ENCODE results near the gene AP3B1.
"Not testable (repeated sequence)": the region's sequence is repeated elsewhere in the genome, so short reads cannot be mapped to it uniquely, and the experiment has no call there.

AP3B1 gene

DNA sequence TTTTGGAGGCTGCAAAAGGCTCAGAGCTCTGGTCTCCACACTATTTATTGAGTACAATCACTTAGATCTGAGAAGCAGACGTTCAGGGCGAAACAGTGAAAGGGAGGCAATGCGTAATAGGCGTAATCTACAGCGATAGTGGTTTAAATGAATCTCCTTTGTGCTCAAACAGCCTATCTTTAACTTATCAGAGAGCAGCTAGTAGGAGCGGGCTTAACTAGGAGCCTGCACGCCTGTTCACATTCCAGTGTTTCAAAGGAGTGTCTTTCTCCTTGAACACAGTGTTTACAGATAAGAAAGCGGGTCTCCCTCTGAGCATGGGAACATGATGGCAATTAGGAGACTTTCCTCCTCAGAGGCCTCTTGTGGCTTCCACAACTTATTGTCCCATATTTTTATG, 49.4 kb downstream of the AP3B1 start:
- no peak for DNase-seq (ENCODE audit: low read depth, low spot score)

DNA sequence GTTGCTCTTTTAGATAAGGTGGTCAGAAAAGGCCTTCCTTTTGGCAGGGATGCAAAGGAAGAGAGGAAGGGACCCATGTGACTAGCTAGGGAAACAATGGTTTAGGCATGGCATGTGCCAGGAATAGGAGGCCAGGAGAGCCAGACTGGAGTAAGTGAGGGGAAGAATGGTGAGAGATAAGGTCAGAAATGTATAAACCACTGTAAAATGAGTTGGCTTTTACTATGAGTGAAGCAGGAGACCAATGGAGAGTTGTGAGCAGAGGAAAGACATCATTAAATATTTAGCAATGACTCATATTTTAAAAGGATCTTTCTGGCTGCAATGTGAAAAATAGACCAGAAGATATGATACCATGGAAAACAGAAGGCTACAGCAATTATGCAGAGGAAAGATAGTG, 50.9 kb downstream of the AP3B1 start:
- DNase-seq (ENCODE audit: low read depth, low spot score), result peak; percentile 45

DNA sequence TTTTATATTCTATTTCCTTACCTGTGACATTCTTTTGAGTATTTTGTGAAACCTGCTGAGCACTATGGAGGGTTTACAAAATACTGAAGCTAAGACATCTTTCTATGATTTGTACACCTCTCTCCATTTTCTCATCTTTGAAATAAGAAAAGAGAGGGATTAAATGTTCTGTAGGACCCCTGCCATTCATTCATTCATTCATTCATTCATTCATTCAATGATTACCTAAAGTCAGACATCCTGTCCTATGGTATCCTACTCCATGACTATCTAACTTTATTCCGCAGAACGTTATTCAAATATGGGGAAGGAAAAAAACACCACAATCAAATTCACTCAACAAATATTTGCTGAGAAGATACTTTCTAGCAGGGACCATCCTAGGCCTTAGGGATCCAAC, 51.4 kb downstream of the AP3B1 start:
- DNase-seq (ENCODE audit: low read depth, low spot score), result no peak

DNA sequence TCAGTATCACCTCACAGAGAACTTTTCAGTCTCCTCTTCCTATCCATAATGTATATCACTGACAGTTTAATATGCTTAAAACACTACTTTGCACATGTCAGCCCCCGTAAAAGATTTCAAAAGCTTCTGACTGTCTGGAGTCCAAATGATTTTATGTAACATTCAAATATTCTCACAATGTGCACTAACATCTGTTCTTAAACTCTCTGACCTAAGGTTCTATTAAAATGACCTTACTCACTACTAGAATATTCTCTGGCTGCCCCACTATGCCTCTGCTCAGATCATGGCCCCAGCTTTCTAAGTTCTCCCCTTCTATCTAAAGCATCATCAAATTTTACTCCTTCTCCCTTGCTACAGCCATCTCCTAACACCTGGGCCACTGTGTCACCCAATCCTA, 52.5 kb downstream of the AP3B1 start:
- DNase-seq (ENCODE audit: low read depth, low spot score), result no peak

DNA sequence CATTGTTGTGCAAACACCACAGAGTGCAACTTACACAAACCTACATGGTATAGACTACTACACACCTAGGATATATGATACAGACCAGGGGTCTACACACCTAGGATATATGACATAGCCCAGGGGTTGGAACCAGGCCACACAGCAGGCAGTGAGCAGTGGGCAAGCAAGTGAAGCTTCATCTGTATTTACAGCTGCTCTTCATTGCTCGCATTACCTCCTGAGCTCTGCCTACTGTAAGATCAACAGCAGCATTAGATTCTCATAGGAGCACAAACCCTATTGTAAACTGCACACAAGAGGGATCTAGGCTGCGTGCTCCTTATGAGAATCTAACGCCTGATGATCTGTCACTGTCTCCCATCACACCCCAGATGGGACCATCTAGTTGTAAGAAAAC, 56.6 kb downstream of the AP3B1 start:
- DNase-seq (ENCODE audit: low read depth, low spot score), result no peak

DNA sequence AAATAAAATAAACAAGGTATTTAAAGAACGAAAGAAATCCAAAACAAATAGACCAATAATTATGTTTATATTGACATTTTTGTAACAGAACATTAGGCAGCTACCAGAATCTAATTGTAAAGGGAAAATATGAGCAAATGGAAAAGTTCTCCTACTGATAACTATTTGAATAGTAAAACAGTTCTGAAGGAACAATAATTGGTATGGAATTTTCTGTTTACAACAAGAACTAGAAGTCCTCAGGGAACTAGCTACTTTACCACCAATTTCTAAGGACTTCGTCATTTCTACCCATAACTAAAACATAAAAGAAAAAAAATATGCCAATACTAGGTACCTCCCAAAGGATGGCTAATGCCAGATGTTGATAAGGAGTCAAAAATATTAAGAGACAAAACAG, 58.5 kb downstream of the AP3B1 start:
- DNase-seq (ENCODE audit: low read depth, low spot score), result no peak

DNA sequence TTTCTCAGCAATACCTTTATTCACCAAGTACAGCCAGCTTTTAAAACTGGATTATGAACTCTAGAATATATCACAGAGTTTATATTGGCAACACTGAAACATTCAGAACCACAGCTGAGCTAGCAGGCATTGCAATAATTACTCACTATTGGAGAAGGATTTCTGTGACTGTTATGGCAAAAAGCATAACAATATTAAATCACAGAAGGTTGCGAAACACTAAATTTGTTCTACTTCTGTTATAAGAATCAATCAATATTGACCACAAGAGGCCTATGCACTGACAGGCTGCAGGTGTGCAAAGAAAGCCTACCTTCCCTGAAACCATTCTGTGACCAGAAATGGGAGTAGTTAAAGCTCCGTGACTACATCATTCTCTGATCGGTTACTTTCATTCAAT, 59.2 kb downstream of the AP3B1 start:
- no peak for DNase-seq (ENCODE audit: low read depth, low spot score)

DNA sequence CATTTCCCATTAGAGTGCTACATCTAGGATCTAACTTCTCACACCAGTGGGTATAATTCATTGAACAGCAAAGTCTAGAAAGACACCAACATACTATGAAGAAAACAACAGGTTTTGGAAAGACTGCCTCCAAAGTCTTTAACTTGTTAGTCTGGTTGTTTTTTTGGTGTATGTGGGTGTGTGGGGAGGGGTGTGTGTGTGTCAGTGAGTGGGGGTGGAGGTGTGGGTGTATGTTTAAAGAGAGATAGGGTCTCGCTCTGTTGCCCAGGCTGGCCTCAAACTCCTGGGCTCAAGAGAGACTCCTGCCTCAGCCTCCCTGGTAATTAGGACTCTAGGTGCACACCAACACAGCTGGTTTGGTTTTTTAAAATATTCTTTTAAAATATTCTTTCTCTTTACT, 59.7 kb downstream of the AP3B1 start:
- DNase-seq (ENCODE audit: low read depth, low spot score), result no peak

DNA sequence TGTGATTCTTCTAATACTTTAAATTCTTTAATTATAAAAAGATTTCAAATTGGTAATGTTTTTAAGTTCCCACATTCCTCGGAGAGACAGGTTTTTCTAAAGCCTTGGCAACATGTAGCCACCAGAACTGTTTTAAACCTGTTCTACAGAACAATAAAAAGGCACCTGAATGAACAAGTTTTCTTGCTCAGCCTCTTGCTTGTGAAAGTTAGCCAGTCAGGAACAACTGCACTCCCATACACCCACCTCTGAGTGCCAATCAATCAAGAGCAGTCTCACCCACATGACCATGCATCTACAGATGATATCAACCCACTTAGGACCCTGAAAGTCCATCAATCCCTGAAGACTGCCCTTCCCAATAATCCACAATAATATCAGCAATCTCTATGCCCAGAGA, 62.3 kb downstream of the AP3B1 start:
- DNase-seq (ENCODE audit: low read depth, low spot score), result no peak

DNA sequence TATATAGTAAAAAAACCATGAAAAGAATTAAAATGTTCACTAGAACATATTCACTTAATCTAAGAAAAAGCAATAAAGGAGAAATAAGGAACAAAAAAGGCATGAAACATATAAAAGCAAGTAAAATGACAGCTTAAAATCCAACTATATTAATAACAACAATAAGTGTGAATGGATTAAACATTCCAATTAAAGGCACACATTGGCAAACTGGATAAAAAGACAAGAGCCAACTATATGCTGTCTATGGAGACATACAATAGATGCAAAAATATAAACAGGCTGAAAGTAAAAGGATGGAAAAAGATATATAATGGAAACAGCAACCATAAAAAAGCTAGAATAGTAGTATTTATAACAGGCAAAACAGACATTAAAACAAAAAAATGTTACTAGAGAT, 70.1 kb downstream of the AP3B1 start:
- DNase-seq (ENCODE audit: low read depth, low spot score), result no peak

DNA sequence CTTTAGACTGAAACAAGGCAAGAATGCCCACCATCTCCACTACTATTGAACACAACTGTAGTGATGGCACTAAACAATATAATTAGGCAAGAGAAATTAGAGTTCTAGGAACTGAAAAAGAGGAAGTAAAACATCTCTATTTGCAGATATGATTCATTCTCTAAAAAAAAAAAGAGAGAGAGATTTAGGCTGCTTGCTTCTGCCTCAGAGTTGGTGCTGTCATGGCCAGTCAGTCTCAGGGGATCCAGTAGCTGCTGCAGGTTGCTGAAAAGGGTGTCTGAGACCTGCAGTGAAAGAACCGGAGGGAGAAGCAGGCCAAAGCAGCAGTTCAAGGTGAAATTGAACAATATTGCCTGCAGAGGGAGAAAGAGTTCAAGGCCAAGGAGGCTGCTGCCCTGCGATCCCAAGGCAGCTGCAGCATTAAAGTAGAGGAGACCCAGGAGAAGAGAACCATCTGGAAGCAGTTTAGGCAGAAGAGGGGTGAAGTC, 72.5 kb downstream of the AP3B1 start:
- no peak for DNase-seq (ENCODE audit: low read depth, low spot score)

DNA sequence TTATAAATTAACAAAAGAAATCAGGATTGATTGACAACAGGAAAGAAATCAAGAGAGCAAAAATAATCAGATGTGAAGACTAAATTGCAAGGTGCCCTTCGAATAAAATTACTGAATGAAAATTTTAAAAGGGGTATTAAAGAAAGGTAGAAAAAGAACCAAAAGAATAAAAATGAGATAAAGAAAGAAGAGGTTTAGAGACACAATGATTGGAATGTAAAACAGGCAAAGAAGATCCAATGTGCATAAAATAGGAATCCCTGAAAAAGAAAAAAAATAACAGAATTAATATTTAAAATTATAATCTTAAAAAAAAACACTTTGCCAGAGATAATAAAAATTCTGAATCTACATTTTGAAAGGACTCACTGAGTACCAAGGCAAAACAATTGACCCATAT, 73.0 kb downstream of the AP3B1 start:
- DNase-seq (ENCODE audit: low read depth, low spot score), result no peak

DNA sequence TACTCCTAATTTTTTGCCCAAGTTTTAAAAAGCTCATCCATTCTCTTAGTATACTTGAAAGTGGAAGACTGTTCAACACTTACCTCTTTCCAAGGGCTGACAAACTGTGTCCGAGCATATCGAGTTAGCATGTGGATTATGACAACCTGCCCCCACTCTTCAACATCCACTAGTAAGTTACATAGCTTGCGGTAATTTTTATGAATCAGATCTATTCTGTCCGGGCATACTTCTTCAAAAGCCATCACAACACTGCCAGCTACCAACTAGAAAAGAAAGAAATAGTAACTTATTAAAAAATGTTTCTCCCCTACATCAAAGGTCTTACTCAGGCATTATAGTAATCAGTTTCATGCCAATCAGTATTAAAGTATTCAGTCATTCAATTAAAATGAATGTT, 78.5 kb downstream of the AP3B1 start:
- no peak for DNase-seq (ENCODE audit: low read depth, low spot score)

DNA sequence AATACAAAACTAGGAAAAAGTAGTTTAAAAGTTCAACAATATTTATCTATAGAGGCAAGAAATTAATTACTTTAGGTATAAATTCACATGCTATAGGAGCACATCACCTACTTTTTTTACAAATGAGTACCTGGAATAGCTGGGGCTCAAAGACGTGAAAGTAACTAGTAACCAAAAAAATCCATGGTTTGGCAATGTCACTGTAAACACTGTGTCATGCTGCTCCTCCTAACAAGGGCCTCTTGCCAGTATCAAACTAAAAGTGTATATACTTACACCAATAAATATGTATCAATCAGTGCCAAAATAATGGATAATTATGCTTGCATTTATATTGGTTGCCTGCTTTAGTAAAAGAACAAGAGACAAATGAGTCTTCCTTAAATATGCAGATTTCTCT, 78.9 kb downstream of the AP3B1 start:
- no peak for DNase-seq (ENCODE audit: low read depth, low spot score)

DNA sequence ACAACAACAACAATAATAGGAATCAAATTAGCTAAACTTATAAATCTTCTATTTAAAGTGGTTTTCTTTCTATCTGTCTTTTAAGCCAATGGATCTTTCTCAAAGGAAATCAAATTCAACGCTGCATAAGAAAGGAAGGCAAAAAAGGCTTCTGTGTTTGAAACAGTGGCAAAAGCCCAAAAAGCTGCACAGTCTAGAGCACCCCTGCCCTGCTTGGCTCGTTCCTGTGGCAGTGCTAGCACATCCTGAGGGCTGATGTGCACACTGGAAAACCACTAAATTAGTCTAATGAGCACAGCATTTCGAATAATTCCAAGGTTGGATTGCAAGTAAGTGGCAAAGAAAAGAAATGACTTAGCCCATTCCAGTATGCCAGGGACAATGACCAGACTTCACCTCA, 80.7 kb downstream of the AP3B1 start:
- DNase-seq (ENCODE audit: low read depth, low spot score), result peak; percentile 19

DNA sequence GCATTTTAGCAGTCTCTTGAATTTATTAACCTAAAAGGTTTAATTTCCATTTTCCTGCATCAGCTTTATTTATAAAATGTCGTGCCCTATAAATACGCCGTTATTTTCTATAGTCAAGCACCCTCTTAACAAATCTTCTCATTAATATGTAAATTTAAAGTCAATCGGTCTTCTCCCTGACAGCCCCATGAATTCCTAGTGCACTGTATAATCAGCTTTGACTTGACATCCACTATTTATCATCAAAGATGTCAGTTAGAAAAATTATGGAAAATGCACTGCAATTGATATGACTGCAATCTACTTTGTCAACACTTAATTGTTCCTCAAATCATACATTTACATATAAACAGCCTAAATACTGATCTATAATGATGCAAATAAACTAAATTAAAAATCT, 83.4 kb downstream of the AP3B1 start:
- DNase-seq (ENCODE audit: low read depth, low spot score), result no peak

DNA sequence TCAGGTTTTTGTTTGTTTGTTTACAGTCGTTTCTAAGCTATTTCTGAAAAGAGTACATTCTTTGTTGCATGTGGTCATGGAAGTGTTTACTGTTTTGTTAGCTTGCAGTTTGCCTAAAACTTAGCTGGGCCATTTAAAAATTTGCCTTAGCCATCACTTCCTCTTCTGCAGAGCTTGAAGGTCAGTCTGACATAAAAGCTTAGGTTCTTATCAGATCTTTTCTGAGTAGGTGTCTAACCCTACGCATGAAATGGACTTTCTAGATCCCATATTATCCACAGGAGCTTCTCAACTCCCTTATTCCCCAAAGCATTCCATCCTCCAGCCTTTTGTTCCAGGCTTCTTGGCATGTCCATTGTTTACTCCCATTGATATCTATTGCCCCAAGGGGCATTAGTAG, 90.3 kb downstream of the AP3B1 start:
- DNase-seq (ENCODE audit: low read depth, low spot score), result no peak

DNA sequence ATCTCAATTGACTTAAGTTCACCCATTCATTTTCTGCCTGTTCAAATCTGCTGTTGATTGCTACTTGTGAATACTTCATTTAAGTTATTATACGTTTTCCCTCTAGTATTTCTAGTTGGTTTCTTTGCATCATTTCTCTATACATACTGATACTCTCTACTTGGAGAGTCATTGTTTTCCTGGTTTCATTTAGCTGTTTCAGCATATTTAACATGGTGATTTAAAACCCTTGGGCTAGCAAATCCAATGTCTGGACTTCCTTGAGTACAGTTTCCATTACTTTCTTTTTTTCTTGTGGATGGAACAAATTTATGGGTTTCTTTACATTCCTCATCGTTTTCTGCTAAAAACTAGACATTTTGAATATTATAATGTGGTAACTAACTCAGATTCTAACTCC, 90.7 kb downstream of the AP3B1 start:
- DNase-seq (ENCODE audit: low read depth, low spot score), result no peak

DNA sequence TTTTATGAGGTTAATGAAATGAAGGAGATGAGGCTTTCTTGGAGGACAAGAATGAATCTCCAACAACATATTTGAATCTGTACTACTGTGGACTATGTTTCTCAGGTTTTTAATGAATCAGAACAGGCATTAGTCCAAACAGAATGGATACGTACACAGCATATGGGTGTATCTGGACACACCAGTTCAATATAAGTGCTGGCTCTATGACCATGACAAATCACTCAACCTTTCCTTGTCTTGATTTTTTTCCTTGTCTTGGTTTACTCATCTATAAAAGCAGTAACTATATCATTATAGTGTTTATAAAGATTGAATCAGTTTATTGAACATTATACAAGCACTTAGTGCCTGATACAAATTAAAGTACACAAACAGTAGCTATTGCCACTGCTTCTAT, 104.1 kb downstream of the AP3B1 start:
- DNase-seq (ENCODE audit: low read depth, low spot score), result no peak

DNA sequence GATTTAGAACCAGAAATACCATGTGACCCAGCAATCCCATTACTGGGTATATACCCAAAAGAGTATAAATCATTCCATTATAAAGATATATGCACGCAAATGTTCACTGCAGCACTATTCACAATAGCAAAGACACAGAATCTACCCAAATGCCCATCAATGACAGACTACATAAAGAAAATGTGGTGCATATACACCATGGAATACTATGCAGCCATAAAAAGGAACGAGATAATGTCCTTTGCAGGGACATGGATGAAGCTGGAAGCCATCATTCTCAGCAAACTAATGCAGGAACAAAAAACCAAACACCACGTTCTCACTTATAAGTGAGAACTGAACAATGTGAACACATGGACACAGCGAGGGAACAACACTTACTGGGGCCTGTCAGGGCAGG, 105.8 kb downstream of the AP3B1 start:
- DNase-seq (ENCODE audit: low read depth, low spot score), result not testable (repeated sequence)

DNA sequence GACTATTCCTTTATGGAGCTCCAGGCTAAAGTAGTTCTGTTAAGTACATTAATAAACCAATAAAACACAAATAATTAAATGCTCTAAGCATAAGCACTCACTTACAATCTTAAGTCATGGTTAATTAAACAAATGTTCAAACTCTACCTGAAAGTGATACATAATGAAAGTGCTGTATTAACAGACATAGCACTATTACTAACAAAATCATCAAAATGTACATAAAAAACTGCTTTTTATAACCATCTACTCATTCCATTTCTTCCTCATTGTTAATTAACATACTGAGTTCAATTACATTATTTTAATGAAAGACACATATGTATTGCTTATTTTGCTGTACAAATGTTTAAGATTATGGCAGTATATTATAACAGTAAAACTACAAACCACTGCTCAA, 107.3 kb downstream of the AP3B1 start:
- DNase-seq (ENCODE audit: low read depth, low spot score), result no peak

DNA sequence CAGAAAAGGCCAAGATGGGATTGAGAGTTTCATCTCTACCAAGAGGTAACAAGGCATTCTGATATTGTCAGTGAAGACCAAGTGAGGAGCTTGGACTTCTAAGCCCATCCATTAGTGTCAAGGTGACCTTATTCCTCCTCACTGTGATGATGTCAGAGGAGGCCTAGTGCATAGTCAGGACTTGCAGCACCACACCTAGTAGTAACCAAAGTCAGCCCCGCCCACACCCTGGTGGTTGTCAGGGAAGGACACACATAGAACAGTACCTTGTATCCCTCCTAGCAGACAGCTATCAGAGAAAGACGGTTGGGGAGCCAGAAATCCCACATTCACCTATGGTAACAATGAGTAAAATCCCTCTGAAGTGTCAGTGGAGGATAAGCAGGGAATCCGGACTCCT, 111.7 kb downstream of the AP3B1 start:
- DNase-seq (ENCODE audit: low read depth, low spot score), result no peak

DNA sequence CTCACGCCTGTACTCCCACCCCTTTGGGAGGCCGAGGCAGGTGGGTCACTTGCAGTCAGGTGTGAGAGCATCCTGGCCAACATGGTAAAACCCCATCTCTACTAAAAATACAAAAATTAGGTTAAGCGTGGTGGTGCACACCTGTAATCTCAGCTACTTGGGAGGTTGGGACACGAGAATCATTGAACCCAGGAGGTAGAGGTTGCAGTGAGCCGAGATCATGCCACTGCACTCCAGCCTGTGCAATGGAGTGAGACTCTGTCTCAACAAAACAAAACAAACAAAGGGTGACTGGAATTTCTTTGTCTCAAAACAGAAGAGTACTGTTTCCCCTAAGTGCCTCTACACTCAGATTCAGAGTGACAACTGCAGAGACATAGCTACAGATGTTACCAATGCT, 116.1 kb downstream of the AP3B1 start:
- no peak for DNase-seq (ENCODE audit: low read depth, low spot score)

DNA sequence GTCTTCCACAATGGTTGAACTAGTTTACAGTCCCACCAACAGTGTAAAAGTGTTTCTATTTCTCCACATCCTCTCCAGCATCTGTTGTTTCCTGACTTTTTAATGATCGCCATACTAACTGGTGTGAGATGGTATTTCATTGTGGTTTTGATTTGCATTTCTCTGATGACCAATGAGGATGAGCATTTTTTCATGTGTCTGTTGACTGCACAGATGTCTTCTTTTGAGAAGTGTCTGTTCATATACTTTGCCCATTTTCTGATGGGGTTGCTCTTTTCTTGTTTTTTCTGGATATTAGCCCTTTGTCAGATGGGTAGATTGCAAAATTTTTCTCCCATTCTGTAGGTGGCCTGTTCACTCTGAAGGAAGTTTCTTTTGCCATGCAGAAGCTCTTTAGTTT, 124.2 kb downstream of the AP3B1 start:
- DNase-seq (ENCODE audit: low read depth, low spot score), result not testable (repeated sequence)
